Caco-2 (cell line): Measurements from ENCODE around the gene SYTL1. TPM values are rescaled to one million over a fixed set of nuclear protein-coding genes. Genes with fewer than 3 reads are reported as not detected.

Experiments used
- BruUV-seq: library from RNA; stranded (reverse); fragments of 400-500 nt; replicated peaks from 2 replicates; lab custom pipeline; 2021; lab: Mats Ljungman, UMichigan
- CTCF ChIA-PET: fragments of 300-600 bp; sonication (Branson Sonifier 250); formaldehyde crosslinking; loops from one replicate; lab custom pipeline; 2022; ENCODE audit warnings: antibody characterized with exemption; lab: Charles Lee
- POLR2A ChIA-PET: fragments of 300-600 bp; sonication (Branson Sonifier 250); formaldehyde crosslinking; loops from one replicate; lab custom pipeline; 2022; ENCODE audit warnings: antibody characterized with exemption; lab: Charles Lee
- DNase-seq, 2 experiments: peaks; one replicate each; pipeline versions ENCODE4 v3.0.0 to v3.0.0-alpha.2; 2020 to 2022
- H3K27me3 ChIP-seq: replicated peaks from 2 replicates; pipeline ENCODE4 v1.6.0; 2011; ENCODE audit warnings: low read length; ENCODE audit not compliant: control insufficient read depth, insufficient read depth
- H3K36me3 ChIP-seq: 2 replicates; pipeline ENCODE4 v1.5.1; 2011; ENCODE audit warnings: low read length; ENCODE audit not compliant: control insufficient read depth, insufficient read depth
- H3K4me1 ChIP-seq: fragments of 250-450 bp; sonication (Bioruptor Pico); 2 replicates; pipeline ENCODE4 v1.5.1; 2020; ENCODE audit warnings: mild to moderate bottlenecking
- H3K4me3 ChIP-seq: 2 replicates; pipeline ENCODE4 v1.5.1; 2011; ENCODE audit warnings: low read depth, mild to moderate bottlenecking, control low read depth, low read length
- H3K9me3 ChIP-seq: fragments of 250-450 bp; sonication (Bioruptor Pico); 2 replicates; pipeline ENCODE4 v1.5.1; 2020; ENCODE audit warnings: mild to moderate bottlenecking, moderate library complexity
- H3K27ac Mint-ChIP-seq: one replicate; pipeline ENCODE4 v1.8.0; 2022; ENCODE audit warnings: mixed read lengths; ENCODE audit not compliant: unreplicated experiment
- H3K27me3 Mint-ChIP-seq: one replicate; pipeline ENCODE4 v1.8.0; 2022; ENCODE audit warnings: mixed read lengths; ENCODE audit not compliant: insufficient read depth, unreplicated experiment
- H3K36me3 Mint-ChIP-seq: one replicate; pipeline ENCODE4 v1.8.0; 2022; ENCODE audit warnings: mild to moderate bottlenecking, mixed read lengths; ENCODE audit not compliant: insufficient read depth, unreplicated experiment
- H3K4me1 Mint-ChIP-seq: one replicate; pipeline ENCODE4 v1.8.0; 2022; ENCODE audit warnings: low read depth, mixed read lengths; ENCODE audit not compliant: unreplicated experiment
- H3K4me3 Mint-ChIP-seq: one replicate; pipeline ENCODE4 v1.8.0; 2022; ENCODE audit warnings: mild to moderate bottlenecking, moderate library complexity, mixed read lengths; ENCODE audit not compliant: unreplicated experiment
- H3K9me3 Mint-ChIP-seq: one replicate; pipeline ENCODE4 v1.8.0; 2022; ENCODE audit warnings: mixed read lengths; ENCODE audit not compliant: unreplicated experiment
- intact Hi-C: fragments of 100-400 bp; cut with micrococcal nuclease; formaldehyde crosslinking; loops from one replicate; pipeline ENCODE4 v1.10.0; 2022; ENCODE audit not compliant: unreplicated experiment
- total RNA-seq: library from RNA; stranded (reverse); gene quantifications from 2 replicates; pipeline ENCODE4 v1.2.3, GENCODE V29; 2022
- TF ChIP-seq, protein P1 (sequence below), 2 experiments: fragments of 200-600 bp in 1 of 2; IDR thresholded peaks; 1 replicate in 1 of 2; 2 replicates in 1 of 2; pipeline versions ENCODE4 v1.5.1 to v1.8.0; 2011 to 2022; ENCODE audit warnings: antibody characterized with exemption in 1 of 2, control low read depth in 1 of 2, inconsistent platforms in 1 of 2, low read depth in 1 of 2, low read length in 1 of 2, mild to moderate bottlenecking in 1 of 2, moderate library complexity in 1 of 2; ENCODE audit not compliant: insufficient read depth in 1 of 2, severe bottlenecking in 1 of 2, unreplicated experiment in 1 of 2

Gene SYTL1
- total RNA-seq, 1 experiment from 2014 or later = 11.0 TPM

DNA sequence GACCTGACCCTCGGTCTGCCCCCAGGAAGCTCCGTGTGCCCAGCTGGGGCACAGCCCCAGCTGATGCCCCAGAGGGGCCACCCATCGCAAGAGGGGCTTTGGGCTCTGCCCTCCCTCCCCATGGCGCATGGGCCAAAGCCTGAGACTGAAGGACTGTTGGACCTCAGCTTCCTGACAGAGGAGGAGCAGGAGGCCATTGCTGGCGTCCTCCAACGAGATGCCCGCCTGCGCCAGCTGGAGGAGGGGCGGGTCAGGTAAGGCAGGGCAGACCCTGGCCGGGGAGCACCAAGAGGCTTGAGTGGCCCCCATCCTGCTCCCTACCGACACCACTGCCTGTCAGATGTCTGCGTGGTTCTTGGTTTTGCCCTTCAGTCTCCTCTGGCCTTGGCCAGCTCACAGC lies 3.5 kb downstream of the SYTL1 start:
- H3K27me3 ChIP-seq = no peaks in the 10 kb centered on the region
- Mint-ChIP-seq H3K4me3 (no peak overlapping the region), H3K27me3 (no peaks in the 10 kb centered on the region), H3K36me3 (peaks cover 40% of the 10 kb centered on the region), H3K27ac (no peak overlapping the region), H3K9me3 (no peaks in the 10 kb centered on the region), H3K4me1 (peaks cover 23% of the 10 kb centered on the region)
- H3K9me3 ChIP-seq = no peaks in the 10 kb centered on the region
- TF ChIP-seq, protein P1, sequence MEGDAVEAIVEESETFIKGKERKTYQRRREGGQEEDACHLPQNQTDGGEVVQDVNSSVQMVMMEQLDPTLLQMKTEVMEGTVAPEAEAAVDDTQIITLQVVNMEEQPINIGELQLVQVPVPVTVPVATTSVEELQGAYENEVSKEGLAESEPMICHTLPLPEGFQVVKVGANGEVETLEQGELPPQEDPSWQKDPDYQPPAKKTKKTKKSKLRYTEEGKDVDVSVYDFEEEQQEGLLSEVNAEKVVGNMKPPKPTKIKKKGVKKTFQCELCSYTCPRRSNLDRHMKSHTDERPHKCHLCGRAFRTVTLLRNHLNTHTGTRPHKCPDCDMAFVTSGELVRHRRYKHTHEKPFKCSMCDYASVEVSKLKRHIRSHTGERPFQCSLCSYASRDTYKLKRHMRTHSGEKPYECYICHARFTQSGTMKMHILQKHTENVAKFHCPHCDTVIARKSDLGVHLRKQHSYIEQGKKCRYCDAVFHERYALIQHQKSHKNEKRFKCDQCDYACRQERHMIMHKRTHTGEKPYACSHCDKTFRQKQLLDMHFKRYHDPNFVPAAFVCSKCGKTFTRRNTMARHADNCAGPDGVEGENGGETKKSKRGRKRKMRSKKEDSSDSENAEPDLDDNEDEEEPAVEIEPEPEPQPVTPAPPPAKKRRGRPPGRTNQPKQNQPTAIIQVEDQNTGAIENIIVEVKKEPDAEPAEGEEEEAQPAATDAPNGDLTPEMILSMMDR (IDR thresholded peaks at IDR 0.05; ENCODE audit: insufficient read depth in 1 of 2, low read depth in 1 of 2, low read length in 1 of 2, severe bottlenecking in 1 of 2, unreplicated experiment in 1 of 2) = no peak
- intact Hi-C loops = no loop called here
- CTCF ChIA-PET = interaction anchor here (1.2 kb wide), 1 partner anchor 13 kb away, joined by 4 read pairs; no protein-coding TSS in a partner anchor
- DNase-seq = no peak
- no peak overlapping the region for H3K4me3 ChIP-seq
- H3K4me1 ChIP-seq = peaks cover 30% of the 10 kb centered on the region
- POLR2A ChIA-PET = no interaction called here
- no TSS peak for BruUV-seq
- no peaks in the 10 kb centered on the region for H3K36me3 ChIP-seq

DNA sequence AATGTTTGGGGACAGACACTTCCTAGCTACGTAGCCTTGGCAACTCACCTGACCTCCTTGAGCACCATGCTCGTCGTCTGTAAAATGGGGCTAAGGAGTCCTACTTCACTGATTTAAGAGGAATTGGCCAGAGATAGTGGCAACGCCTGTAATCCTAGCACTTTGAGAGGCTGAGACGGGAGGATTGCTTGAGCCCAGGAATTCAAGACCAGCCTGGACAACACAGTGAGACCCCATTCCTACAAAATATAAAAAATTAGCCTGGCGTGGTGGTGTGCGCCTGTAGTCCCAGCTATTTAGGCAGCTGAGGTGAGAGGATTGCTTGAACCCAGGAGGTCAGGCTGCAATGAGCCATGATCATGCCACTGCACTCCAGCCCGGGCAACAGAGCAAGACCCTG lies 4.5 kb downstream of the SYTL1 start:
- H3K36me3 Mint-ChIP-seq = peaks cover 48% of the 10 kb centered on the region
- peaks cover 23% of the 10 kb centered on the region for H3K4me1 ChIP-seq
- no peaks in the 10 kb centered on the region for H3K9me3 ChIP-seq
- BruUV-seq = no TSS peak
- peaks cover 23% of the 10 kb centered on the region for H3K4me1 Mint-ChIP-seq
- no peaks in the 10 kb centered on the region for H3K27me3 Mint-ChIP-seq
- no peak for DNase-seq
- no peaks in the 10 kb centered on the region for H3K9me3 Mint-ChIP-seq
- no peak overlapping the region for H3K27ac Mint-ChIP-seq
- H3K36me3 ChIP-seq = no peaks in the 10 kb centered on the region
- TF ChIP-seq, protein P1 (IDR thresholded peaks at IDR 0.05; ENCODE audit: insufficient read depth in 1 of 2, low read depth in 1 of 2, low read length in 1 of 2, severe bottlenecking in 1 of 2, unreplicated experiment in 1 of 2) = no peak
- no peak overlapping the region for H3K4me3 Mint-ChIP-seq
- no peak overlapping the region for H3K4me3 ChIP-seq
- intact Hi-C loops = no loop called here
- CTCF ChIA-PET = no interaction called here
- POLR2A ChIA-PET = no interaction called here
- no peaks in the 10 kb centered on the region for H3K27me3 ChIP-seq

DNA sequence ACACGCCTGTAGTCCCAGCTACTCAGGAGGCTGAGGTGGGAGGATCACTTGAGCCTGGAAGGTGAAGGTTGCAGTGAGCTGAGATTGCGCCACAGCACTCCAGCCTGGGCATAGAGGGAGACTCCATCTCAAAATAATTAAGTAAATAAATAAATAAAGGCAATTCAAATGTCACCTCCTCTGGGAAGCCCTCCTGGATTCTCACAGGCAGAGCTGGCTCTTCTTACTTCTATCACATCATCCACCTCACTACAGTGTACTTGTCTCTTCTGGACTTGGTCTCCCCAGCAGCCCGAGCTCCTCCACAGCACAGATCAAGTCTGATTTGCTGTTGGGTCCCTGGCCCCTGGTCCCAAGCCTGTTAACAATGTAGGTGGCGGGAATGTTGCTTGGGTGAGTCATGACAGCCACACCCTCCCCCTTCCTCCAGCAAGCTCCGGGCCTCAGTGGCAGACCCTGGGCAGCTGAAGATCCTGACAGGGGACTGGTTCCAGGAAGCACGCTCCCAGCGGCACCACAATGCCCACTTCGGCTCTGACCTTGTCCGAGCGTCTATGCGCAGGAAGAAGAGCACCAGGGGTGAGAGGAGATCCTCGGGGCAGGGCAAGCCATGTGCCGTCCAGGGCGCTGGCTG lies 5.3 kb downstream of the SYTL1 start:
- Mint-ChIP-seq H3K27me3 (no peaks in the 10 kb centered on the region), H3K36me3 (peaks cover 48% of the 10 kb centered on the region), H3K4me1 (peaks cover 23% of the 10 kb centered on the region), H3K4me3 (peak overlapping the region; percentile 59), H3K27ac (peak overlapping the region; percentile 37), H3K9me3 (no peaks in the 10 kb centered on the region)
- BruUV-seq = no TSS peak
- Histone ChIP-seq H3K36me3 (no peaks in the 10 kb centered on the region), H3K9me3 (no peaks in the 10 kb centered on the region), H3K4me1 (peaks cover 22% of the 10 kb centered on the region), H3K27me3 (no peaks in the 10 kb centered on the region), H3K4me3 (no peak overlapping the region)
- TF ChIP-seq, protein P1 (IDR thresholded peaks at IDR 0.05; ENCODE audit: insufficient read depth in 1 of 2, low read depth in 1 of 2, low read length in 1 of 2, severe bottlenecking in 1 of 2, unreplicated experiment in 1 of 2) = no peak
- DNase-seq = no peak
- intact Hi-C loops = no loop called here
- ChIA-PET CTCF (no interaction called here), POLR2A (no interaction called here)
